DMS114 treated with DMSO at 0.1 percent for 48 hours (cell line): ENCODE measurements around the gene RNU1-4.
"Not testable (repeated sequence)": the region's sequence is repeated elsewhere in the genome, so short reads cannot be mapped to it uniquely, and the experiment has no call there.

Experiments
- DNase-seq: peaks from one replicate; lab custom pipeline; 2025; ENCODE audit not compliant: unreplicated experiment; lab: John Stamatoyannopoulos, UW

The RNU1-4 gene

DNA sequence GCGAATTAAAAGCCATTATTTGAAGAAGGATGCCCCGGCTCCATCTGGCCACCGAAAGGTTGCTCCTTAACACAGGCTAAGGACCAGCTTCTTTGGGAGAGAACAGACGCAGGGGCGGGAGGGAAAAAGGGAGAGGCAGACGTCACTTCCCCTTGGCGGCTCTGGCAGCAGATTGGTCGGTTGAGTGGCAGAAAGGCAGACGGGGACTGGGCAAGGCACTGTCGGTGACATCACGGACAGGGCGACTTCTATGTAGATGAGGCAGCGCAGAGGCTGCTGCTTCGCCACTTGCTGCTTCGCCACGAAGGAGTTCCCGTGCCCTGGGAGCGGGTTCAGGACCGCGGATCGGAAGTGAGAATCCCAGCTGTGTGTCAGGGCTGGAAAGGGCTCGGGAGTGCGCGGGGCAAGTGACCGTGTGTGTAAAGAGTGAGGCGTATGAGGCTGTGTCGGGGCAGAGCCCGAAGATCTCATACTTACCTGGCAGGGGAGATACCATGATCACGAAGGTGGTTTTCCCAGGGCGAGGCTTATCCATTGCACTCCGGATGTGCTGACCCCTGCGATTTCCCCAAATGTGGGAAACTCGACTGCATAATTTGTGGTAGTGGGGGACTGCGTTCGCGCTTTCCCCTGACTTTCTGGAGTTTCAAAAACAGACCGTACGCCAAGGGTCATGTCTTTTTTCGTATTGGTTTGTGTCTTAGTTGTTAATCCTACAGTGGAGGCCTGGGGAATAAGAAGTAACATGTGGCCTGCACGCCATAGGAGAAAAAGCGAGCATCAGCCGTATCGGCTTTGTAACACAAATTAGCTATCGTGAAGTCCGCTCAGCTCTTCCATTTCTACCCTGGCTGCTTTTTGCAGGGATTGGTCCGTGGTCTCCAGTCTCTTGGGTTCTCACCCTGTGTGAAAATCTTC, at the start of gene RNU1-4:
TSS of gene RNU1-4 (plus strand) at position 470 of the 918 bp plus-strand sequence.
- not testable (repeated sequence) for DNase-seq

DNA sequence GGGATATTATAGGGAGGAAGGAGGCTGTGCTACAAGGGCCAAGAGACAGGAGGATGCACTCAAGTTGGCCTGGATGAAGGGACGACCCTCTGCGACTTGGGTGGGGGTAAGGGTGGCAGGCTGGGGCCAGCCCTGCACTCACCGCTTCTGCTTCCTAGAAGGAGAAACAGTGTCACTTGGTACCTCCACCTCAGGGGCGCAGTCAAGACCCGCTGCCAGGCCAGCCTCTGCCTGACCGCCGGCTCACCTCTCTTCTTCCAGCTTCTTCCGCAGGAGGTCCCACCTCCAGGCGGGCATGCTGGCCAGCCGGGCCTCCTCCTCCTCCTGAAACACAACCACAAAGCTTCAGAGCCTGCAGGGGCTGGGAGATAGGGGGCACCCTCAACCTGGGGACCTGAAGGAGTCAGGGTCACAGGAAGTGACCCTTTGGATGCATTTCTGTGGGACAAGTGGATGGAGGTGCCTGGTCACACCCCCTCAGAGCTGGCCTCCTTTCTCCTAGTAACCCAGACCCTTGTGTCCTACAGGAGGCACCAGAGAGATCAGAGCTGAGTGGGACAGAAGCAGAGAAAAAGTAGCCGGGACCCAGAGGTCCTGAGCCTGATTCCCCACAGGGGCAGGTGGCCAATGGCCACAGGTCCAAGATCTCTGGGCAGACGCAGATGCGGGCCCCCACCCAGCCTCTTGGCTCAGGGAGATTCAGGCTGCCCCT, 49.2 kb upstream of the RNU1-4 start:
- not testable (repeated sequence) for DNase-seq

DNA sequence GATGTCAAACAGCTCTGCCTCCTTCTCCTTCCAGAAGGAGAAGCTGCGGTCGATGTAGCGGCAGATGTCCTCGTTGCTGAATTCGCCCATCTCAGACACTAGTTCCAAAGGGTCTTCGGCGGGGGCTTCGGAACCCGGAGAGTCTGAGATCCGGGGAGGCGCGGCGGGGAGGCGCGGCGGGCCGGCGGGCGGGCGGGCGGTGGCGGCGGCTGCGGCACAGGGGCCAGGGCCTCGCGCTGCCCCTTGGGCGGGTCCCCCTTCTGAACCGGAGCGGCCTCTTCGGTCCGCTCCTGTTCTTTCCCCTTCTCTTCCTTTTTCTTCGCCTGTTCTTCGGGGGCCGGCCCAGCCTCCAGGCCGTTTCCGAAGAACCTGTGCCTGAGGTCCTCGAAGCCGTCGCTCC, 48.0 kb upstream of the RNU1-4 start:
- not testable (repeated sequence) for DNase-seq

DNA sequence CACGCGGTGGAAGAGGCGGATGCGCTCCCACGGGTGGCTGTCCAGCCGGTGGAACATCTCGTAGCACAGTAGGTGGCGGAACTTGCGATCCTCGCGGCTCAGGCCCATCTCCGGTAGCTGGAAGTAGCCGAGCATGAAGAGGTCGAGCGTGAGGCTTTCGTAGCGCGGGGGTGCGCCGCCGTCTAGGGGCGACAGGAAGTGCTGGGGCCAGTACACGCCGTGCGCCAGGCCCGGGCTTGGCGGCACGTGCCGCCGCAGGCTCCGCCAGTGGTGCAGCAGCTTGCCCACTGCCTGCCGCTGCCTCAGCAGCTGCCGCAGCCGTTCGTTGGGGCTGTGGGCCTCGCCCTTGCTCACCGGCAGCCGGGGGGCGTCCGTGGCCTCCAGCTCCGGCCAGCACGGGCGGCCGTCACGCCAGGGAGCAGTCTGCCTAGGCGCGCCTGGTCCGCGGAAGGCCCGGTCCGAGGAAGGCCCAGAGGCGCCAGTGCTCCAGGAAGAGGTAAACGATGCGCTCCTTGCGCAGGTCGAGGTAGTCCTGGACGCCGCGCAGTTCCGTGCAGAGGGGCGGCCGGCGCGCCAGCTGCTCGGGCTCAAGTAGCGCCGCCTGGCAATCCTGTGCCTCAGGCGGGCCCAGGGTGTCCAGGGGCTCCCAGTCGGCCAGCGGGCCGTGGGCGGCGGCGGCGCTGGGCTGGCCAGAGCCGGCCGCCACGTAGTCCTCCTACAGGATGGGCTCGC, 47.4 kb upstream of the RNU1-4 start:
- not testable (repeated sequence) for DNase-seq

DNA sequence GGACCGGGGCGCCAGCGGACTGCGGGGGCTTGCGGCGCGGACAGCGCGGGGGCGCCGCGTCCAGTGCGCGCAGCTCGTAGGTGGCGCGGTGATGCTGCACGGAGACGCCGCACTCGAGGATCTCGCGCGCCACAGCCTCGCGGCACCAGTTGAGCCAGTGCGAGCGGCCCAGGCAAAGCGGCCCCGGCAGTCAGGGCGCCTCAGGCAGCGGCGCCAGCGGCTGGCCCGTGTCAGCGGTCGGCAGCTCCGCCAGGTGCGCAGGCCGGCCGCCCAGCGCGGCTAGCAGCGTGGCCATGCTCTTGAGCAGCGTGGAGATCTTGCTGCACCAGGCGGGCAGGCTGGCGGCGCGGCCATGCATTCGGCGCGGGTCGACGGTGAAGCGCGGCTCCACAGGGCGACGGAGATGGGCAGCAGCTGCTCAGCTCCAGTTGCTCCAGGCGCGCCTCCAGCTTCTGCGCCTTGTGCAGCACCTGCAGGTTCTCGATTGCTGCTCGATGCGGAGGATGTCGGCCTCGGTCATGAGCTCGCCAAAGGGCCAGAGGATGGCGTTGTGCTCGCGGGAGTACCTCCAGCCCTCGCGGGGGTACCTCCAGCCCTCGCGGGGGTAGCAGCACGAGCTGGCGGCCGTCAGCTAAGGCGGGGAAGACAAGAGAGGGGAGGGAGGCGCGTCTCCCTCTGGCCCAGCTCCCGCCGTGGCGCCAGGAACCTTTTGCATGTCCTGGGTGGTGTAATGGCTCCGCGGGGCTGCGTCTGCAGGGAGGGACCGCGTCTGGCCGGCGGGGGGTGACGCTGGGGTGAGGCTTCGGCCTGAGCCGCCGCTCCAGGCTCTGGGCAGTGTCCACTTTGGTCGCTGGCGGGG, 46.6 kb upstream of the RNU1-4 start:
- DNase-seq: not testable (repeated sequence)

DNA sequence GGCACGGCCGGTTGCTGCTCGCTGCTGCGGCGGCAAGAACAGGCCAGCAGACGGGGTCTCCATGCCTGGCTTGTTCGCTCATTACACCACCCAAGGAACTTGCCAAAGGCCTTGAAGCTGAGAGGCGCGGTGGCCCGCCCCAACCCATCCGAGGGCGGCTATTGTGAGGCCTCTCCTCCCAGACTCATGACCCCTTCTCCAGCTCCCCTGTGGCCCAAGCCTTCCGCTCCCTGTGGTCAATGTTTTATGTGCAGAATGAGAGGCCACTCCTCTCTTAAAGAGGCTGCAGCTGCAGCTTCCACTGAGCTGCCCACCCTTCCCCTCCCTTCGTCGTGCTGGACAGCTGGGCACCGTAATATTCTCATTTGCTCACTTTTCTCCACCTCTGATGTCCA, 46.0 kb upstream of the RNU1-4 start:
- not testable (repeated sequence) for DNase-seq

DNA sequence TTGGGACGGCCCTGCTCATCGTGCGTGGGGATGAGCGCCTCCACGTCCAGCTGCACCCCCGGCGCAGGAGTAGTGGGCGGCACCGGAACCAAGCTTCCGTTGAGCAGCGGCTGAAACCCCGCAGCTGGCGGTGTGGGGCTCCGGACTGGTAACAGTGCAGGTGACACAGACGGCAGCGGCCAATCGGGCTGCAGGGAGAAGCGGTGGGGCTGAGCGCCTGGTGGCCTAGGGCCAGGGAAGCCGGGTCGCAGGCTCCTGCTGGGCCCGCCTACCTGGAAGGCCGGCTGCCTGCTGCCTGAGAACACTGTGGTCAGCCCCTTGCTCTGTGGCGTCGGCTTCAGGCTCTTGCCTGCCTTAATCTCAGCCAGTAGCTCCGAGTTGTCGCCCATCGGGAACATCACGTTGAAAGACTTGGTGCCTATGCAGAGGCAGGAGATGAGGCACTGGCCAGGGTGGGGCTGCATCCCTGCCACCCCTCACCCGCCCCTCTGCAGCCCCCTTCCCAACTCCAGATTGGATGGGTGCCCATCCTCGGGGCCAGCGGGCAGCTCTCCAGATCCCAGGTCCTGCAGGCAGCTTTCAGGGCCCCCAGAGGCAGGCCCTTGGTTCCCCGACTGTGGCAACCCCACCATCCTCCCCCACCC, 43.7 kb upstream of the RNU1-4 start:
- not testable (repeated sequence) for DNase-seq

DNA sequence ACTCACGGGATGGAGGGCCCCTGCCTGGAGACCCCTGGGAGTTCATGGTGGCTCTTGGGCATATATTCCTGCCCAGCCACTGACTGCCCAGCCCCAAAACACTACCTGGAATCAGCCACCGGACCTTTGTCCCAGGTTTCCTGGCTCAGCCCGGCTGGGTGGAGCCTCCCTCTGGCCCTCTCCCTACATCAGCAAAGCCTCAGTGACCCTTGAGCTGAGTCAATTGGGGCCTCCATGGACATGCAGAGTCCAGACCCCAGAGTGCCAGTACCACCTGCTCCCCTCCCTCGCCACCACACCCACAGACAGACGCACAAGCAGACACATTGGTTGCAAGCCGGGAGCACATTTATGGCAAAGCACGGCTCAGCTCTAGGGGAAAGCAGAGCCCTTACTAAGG, 43.2 kb upstream of the RNU1-4 start:
- DNase-seq: not testable (repeated sequence)

DNA sequence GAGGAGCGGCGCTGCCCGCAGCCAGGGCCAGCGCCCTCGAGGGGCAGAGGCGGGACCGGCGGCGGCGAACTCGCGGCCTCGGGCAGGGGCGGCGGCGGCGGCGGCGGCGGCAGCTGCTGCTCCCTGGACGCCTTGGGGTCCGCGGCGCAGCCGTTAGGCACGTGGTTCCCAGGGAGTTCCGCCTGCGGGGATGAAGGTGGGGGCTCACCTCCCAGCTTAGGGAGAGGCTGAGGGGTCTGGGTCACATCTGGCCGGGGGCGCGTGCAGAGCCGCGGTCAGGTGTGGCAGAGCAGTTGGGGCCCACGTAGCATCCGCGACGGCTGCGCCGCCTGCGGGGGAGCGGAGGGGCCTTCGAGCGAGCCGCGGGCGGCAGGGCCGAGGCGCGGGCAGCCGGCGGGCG, 40.9 kb upstream of the RNU1-4 start:
- not testable (repeated sequence) for DNase-seq

DNA sequence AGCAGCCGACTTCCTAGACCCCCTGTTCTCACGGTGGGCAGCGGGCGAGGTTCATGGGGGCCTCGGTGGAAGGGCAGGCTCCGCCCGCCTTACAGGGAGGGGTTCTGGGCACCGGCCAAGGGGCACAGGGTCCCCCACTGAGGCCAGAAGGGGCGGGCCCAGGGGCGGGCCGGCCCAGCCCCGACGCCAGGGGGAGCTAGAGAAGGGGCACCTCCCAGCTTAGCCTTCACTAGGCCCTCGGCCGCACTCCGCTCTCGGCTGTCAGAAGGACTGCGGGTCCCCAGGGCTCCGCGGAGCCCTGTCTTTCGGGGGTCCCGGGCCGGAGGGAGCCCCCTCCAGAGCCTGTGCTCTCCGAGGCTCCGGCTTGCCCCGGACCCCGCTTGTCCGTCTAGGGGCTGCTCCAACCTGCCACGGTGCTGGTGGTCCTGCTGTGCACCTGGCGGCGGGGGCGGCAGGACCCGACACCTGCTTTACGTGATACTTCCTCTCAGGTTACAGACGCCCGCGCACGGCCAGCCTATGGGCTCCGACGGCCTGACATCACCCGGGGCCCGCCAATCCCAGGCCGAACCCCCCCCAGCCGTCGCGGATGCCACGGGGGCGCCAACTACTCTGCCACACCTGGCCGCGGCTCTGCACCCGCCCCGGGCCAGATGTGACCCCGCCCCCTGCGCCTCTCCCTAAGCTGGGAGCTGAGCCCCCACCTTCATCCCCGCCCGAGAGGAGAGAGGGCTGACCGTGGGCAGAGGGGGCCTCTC, 40.0 kb upstream of the RNU1-4 start:
- not testable (repeated sequence) for DNase-seq

DNA sequence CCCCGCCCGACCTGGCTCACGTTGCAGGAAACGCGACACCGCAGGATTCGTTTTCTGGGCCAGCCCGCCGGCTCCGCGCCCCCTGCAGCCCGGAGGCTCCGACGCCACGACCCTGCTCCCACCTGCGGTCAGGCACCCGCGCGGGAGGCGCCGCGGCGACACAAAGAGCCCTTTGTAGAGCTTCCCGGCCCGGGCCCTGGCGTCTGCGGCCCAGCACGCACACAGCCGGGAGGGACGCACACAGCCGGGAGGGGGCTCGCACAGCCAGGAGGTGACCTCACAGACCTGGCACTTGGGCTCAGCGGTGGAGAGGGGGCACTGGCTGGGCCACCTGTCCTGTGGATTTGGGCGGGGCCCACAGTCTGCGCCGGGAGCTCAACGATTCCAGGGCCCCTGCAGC, 39.1 kb upstream of the RNU1-4 start:
- DNase-seq: not testable (repeated sequence)

DNA sequence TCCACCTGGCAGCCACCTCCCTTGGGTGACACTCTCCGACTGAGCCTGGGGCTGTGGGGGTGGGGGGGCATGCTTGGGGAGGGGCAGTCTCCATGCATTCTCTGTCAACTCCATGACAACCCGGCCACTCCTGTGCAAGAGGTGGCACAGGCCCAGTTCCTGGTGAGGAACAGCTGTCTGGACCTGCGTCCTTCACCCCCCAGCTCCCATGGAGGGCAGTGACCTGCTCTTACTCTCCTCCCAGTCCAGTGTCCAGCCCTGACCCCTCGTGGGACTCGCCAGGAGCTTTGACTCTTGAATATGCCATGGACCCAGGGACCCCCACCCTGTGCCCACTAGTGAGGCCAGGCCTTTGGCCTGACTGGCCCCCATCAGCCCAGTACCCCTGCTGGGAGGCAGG, 38.0 kb upstream of the RNU1-4 start:
- not testable (repeated sequence) for DNase-seq

DNA sequence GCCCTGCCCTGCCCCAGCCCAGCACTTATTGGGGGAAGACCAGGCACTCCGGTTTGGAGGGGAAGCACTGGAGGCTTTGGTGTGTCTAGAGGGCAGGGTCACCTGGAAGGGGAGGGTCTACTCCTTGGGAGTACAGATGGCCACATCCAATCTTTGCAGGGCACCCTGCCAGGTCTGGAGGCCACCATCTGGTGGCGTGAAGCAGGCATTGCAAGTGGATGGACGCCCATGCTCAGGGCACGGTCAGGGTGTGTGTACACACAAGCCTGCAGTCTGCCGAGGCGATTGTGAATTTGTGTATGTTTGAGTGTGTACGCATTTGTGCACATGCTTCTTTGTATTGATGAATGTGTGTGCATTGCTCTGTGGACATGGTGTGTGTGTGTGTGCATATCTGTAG, 37.2 kb upstream of the RNU1-4 start:
- not testable (repeated sequence) for DNase-seq

DNA sequence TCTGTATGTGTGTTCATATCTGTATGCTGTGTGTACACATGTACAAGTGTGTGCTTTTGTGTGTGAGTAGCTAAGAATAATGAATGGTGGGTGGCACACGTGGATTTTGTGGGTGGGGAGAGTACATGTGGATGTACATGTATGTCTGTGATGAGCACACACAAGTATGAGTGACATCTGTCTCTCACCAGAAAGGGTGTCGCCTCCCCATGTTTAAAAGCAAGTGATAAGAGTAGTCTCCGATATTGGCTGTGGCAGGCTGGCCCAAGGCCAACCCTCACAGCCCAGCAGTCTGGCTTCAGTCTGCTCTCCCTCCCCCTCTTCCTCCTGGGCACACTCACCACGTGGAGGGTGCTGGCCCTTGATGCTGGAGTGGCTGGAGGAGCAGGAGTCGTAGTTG, 36.7 kb upstream of the RNU1-4 start:
- DNase-seq: not testable (repeated sequence)

DNA sequence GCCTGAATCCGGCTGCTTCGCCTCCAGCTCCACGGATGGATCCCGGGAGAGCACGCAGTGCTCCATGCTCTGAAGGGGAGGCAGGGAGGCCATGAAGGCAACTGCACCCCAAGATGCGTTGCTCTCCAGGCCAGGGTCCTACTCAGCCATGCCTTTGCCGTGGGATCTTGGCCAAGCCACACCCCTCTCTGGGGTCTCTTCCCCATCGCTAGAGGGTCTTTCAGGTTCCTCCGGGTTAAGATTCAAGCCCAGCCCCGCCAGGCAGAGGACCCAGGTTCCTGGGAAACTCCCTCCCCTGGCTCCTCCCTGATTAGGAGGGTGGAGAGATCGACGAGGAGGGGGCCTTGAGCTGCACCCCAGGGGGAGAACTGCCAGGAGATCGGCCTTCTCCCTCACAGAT, 36.2 kb upstream of the RNU1-4 start:
- DNase-seq: not testable (repeated sequence)

DNA sequence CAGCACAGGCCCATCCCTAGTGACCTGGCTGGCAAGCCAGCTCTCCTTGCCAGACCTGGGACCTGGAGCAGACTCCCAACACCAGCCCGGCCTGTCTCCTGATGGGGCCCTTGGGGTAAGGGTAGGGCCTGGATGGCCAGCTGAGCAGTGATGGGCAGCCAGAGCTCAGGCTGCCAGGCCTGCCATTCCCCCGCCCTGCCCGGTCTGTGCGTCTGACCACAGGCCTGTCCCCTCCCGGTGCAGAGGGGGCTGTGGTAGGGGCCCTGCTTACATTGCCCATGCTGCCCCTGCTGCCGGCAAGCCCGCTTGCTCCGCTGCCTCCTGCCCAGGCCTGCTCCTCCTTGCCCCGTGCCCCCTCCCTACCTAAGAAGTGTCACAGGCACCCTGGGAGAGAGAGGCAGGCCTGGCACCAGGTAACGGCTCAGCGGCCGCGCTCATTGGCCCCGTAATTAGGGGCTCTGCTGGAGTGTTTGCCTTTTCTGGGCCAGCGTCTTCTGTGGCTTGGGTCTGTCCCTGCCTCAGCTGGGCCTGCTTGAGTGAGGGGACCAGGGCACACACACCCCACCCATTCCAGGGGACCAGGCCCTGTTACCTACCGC, 35.7 kb upstream of the RNU1-4 start:
- DNase-seq: not testable (repeated sequence)

DNA sequence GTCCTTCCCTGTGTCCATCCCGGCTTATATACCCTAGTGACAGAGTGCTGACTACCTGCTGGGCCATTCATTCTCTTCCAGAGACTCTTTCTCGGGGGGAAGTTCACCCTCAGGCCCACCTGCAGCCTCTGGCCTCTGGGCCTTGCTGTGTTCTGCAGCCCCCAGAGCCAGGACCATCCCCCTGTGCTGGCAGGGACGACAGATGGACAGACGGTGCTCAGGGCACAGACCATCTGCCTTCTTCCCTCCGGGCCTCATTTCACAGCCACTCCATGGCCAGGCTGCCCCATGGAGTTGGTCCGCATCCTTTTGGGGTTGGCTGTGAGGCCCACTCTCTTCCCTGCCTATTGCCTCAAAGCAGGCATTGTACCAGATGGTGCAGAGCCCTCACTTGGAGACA, 34.0 kb upstream of the RNU1-4 start:
- not testable (repeated sequence) for DNase-seq

DNA sequence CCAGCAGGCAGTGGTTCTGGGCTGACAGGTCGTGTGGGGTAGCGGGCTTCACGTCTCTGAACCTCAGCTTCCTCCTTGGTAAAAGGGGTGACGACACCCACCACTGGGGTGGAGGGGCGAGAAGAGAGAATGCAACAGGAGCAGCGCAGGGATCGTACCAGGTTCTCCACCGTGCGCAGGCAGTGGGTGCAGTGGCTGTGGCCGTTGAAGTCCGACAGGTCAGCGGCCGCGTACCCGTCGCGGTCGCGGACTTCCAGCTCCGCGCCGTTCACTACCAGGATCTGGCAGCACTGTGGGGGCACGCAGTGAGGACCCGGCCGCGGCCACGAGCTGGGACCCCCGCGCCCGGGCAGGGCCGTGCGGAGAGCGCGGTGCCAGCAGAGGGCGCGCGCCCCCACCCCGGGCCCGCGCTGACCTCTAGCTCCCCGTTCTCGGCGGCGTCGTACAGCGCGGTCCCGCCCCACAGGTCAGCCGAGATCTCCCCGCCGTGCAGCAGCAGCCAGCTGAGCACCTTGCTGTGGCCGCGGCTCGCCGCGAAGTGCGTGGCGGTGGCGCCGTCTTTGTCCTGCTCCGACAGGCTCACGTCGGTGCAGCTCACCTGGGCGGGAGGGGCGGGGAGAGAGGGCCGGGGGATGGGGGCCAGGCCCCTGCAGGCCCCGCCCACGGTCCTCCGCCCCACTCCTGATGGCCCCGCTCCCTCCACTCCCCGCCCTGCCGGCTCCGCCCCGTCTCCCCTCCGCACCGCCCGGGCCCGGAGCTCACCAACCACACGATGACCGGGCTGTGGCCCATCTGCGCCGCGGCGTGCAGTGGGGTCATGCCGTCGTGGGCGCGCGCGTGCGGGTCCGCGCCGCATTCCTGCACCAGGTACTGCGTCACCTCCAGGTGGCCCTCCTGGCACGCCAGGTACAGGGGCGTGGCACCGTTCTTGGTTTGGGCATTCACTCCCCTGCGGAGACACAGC, 32.9 kb upstream of the RNU1-4 start:
- not testable (repeated sequence) for DNase-seq
